GM12892 (cell line): ENCODE measurements around the gene CNOT11.
"Not testable (repeated sequence)": the region's sequence is repeated elsewhere in the genome, so short reads cannot be mapped to it uniquely, and the experiment has no call there.

Experiments
- DNase-seq: peaks from one replicate; pipeline ENCODE4 v3.0.0; 2011; ENCODE audit not compliant: insufficient read length
- FAIRE-seq: peaks from 2 replicates; lab custom pipeline; 2011; peaks lifted over from hg19 to GRCh38; lab: Jason Lieb, UNC
- POLR2A ChIP-seq: IDR thresholded peaks from 2 replicates; pipeline ENCODE4 v1.6.1; 2011; ENCODE audit warnings: low read depth, low read length, control low read depth
- POLR2AphosphoS5 ChIP-seq: IDR thresholded peaks from 2 replicates; pipeline ENCODE4 v1.6.1; 2011; ENCODE audit warnings: low read depth, low read length, control low read depth
- TAF1 ChIP-seq: IDR thresholded peaks from 2 replicates; pipeline ENCODE4 v1.6.1; 2011; ENCODE audit warnings: low read depth, mild to moderate bottlenecking, control low read depth, low read length, borderline replicate concordance

The CNOT11 gene

DNA sequence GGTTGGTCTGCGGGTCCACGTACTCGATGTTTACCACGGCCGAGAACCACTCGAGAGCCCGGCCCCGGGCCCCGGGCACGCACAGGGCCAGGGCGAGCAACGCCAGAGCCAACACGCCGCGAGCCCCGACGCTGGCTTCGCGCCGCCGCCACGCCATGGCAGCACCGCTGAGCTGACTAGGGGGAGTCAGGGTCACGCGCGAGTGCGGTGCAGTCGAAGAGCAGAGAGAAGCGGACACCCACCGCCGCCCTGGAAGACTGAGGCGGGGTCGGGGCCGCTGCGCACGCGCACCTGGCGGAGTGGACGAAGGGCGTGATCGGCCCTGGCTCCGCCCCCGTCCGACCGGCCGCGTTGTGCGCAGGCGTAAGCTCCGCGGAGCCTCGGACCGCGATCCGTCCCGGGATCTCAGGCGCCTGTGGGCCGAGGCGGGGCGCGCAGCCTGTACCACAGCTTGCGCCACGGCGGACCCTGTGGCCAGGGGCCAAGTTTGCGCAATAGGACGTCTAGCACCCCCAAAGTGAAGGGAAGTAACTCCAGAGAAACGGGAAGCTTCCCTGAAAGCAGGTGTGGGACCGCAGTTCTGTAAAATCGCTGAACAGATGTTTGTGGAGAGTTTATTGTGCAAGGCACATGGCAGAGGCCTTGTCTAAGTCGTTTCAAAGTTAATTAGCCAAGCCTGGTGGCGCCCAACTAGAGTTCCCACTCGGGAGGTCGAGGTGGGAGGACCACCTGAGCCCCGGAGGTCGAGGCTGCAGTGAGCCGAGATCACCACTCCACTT, 55.9 kb downstream of the CNOT11 start, which contains the start of gene RNF149:
Gene RNF149, minus strand, starts transcription at position 270 of the 779 bp plus-strand sequence. Its CDS starts 113 bp downstream, at position 157.
- FAIRE-seq (peak; percentile 67), DNase-seq (peak; percentile 89)
- TF ChIP-seq TAF1 (peak; percentile 53), POLR2AphosphoS5 (peak; percentile 47; the same call in 1 of the 2 replicates), POLR2A (peak; percentile 55; the same call in 1 of the 2 replicates)

DNA sequence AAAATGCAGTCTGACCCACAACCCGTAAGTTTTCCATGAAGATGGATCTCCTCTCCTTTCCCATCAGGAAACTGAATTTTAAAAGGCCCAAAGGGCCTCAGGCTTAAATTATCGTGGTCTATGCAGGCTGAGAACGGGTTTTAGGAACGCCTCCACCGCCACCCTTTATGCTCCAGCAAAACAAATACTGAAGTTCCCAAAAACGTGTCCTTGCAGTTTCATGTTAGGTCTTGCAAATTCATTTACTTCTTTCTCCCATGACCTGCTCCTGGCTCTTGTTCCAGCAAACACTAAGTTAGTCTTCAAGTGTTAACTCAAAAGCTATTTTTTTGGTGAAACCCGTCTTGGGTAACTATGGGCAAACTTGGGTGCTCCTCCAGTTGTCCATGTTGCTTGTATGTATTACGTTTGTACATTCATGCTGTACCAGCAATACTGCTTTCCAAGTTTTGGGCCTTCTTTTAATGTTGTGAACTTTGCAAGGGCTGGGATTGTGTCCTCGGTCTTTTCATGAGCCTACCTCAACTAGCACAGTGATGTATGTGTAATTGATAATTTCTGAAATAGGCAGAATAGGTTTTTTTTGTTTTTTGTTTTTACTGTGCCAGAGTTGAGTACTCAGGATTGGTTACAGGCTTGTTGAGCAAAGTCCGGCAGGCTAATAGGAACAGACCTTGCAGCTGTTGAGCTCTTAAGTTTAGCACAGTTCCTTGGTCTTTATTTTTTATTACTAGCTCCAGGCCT, 57.6 kb downstream of the CNOT11 start:
- TF ChIP-seq POLR2AphosphoS5 (no peak), POLR2A (no peak), TAF1 (no peak)
- no peak for FAIRE-seq
- no peak for DNase-seq

DNA sequence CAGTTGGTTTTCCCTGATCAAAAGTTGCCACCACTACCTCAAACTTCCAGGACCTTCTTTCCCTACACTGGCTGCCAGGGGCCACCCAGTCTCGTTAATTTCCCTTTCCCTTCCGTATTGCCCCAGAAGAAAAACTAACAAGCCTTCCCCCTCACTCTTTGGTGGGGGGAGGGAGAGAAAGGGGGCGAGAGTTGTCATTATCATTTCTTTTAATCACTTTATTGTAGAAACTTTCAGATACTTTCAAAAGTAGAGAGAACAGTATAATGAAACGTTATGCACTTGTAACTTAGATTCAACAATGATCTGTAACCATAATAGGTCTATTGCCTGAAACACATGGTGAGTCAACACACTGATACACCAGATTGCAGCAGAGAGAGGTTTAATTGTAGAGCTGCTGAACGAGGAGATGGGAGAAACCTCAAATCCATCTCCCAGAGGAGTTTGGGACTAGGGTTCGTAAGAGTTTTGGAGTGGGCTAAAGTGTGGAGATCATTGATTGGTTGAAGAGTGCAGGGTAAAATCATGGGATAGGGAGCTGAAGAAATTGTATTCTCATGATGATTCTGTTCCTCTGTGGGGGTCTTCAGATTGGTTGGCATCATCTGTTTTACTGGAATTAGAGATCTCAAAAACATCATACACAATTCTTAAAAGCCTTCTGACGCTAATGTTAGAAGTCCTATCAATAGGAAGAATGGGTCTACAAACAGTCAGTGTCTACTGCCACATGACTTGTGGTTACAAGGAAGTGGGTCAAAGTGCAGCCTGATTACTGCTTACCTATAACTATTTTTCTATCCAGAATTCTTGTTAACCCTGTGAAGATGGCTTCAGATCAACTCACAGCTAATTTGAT, 58.4 kb downstream of the CNOT11 start:
- DNase-seq: no peak
- FAIRE-seq: no peak
- no peak for TF ChIP-seq TAF1
- TF ChIP-seq POLR2A: no peak
- no peak for TF ChIP-seq POLR2AphosphoS5

DNA sequence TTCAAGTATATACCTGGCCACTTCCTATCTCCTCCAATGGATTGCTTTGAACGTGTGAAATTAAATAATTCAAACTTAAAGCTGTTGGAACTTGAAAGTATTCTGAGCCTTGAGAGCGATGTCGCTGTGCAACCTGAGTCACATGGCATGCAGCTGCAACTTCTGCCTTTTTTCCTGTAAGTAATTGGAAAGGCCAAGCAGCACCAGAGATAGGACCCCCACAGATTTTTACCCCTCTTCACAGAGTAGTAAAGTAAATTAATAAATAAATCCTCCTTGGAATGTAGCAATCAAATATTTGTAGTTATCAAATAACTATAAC, 59.0 kb downstream of the CNOT11 start:
- DNase-seq (no peak), FAIRE-seq (no peak)
- TF ChIP-seq TAF1 (no peak), POLR2A (no peak), POLR2AphosphoS5 (no peak)

DNA sequence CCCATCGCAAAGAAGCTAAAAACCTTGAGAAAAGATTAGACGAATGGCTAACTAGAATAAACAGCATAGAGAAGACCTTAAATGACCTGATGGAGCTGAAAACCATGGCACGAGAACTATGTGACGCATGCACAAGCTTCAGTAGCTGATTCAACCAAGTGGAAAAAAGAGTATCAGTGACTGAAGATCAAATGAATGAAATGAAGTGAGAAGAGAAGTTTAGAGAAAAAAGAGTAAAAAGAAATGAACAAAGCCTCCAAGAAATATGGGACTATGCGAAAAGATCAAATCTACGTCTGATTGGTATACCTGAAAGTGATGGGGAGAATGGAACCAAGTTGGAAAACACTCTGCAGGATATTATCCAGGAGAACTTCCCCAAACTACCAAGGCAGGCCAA, 63.9 kb downstream of the CNOT11 start:
- FAIRE-seq: not testable (repeated sequence)

More for the DNA sequence above, 63.9 kb downstream of the CNOT11 start:
- not testable (repeated sequence) for DNase-seq
